ENCODE measurements around the gene FKBP4.
"Not testable (repeated sequence)": the region's sequence is repeated elsewhere in the genome, so short reads cannot be mapped to it uniquely, and the experiment has no call there.

The FKBP4 gene

GRCh38 chr12:2794736-2795289, at the start of gene FKBP4:
TSS of gene FKBP4 (plus strand) at chr12:2794970. CDS start at chr12:2795140, 170 bp downstream.
- no peak for DNase-seq (ENCODE audit: low read depth, low spot score)

- no peak for DNase-seq (ENCODE audit: low read depth, low spot score)
Observed at GRCh38 chr12:2745655-2746054, 49.1 kb upstream of the FKBP4 start.

- DNase-seq (ENCODE audit: low read depth, low spot score), result no peak
Observed at GRCh38 chr12:2749580-2749979, 45.2 kb upstream of the FKBP4 start.

GRCh38 chr12:2750185-2750584, 44.6 kb upstream of the FKBP4 start:
- DNase-seq (ENCODE audit: low read depth, low spot score), result no peak

- no peak for DNase-seq (ENCODE audit: low read depth, low spot score)
Observed at GRCh38 chr12:2751230-2751629, 43.5 kb upstream of the FKBP4 start.

- DNase-seq (ENCODE audit: low read depth, low spot score), result no peak
Observed at GRCh38 chr12:2751686-2752085, 43.1 kb upstream of the FKBP4 start.

GRCh38 chr12:2752676-2753371, 41.9 kb upstream of the FKBP4 start:
- DNase-seq (ENCODE audit: low read depth, low spot score), result no peak

GRCh38 chr12:2753536-2753935, 41.2 kb upstream of the FKBP4 start:
- no peak for DNase-seq (ENCODE audit: low read depth, low spot score)

- DNase-seq (ENCODE audit: low read depth, low spot score), result no peak
Observed at GRCh38 chr12:2754208-2754607, 40.6 kb upstream of the FKBP4 start.

- no peak for DNase-seq (ENCODE audit: low read depth, low spot score)
Observed at GRCh38 chr12:2756756-2757155, 38.0 kb upstream of the FKBP4 start.

GRCh38 chr12:2759733-2760132, 35.0 kb upstream of the FKBP4 start:
- no peak for DNase-seq (ENCODE audit: low read depth, low spot score)

- no peak for DNase-seq (ENCODE audit: low read depth, low spot score)
Observed at GRCh38 chr12:2764398-2764797, 30.4 kb upstream of the FKBP4 start.

- DNase-seq (ENCODE audit: low read depth, low spot score), result no peak
Observed at GRCh38 chr12:2765052-2765451, 29.7 kb upstream of the FKBP4 start.

- DNase-seq (ENCODE audit: low read depth, low spot score), result no peak
Observed at GRCh38 chr12:2765608-2766007, 29.2 kb upstream of the FKBP4 start.

- no peak for DNase-seq (ENCODE audit: low read depth, low spot score)
Observed at GRCh38 chr12:2768224-2768961, 26.4 kb upstream of the FKBP4 start.

- no peak for DNase-seq (ENCODE audit: low read depth, low spot score)
Observed at GRCh38 chr12:2769866-2770533, 24.8 kb upstream of the FKBP4 start.

GRCh38 chr12:2770544-2770943, 24.2 kb upstream of the FKBP4 start:
- not testable (repeated sequence) for DNase-seq (ENCODE audit: low read depth, low spot score)

GRCh38 chr12:2772370-2772769, 22.4 kb upstream of the FKBP4 start:
- no peak for DNase-seq (ENCODE audit: low read depth, low spot score)

GRCh38 chr12:2773199-2773875, 21.4 kb upstream of the FKBP4 start:
- DNase-seq (ENCODE audit: low read depth, low spot score), result no peak

GRCh38 chr12:2775431-2775830, 19.3 kb upstream of the FKBP4 start:
- no peak for DNase-seq (ENCODE audit: low read depth, low spot score)

GRCh38 chr12:2776129-2776806, 18.5 kb upstream of the FKBP4 start:
- no peak for DNase-seq (ENCODE audit: low read depth, low spot score)
